ENCODE results near the gene C1orf105.

- TF ChIP-seq CTCF (conservative IDR thresholded peaks at IDR 0.05; ENCODE audit: low read depth, low read length): no peak
- TF ChIP-seq EZH2 (IDR thresholded peaks at IDR 0.05; ENCODE audit: borderline replicate concordance, low read depth, low read length, poor library complexity, severe bottlenecking): no peak
Measured at GRCh38 chr1:172421974-172422604, 1.6 kb downstream of the C1orf105 start.

All from A673 (cell line).